Endothelial cell (in vitro differentiated cells): ENCODE data around the gene NEURL1B. TPM values are rescaled to one million over a fixed set of nuclear protein-coding genes. Genes with fewer than 3 reads are reported as not detected.

Experiments
- DNase-seq: peaks from one replicate; pipeline ENCODE4 v3.0.0; 2021; ENCODE audit warnings: low spot score
- H3K27ac Mint-ChIP-seq: one replicate; pipeline ENCODE4 v1.8.0; 2021; ENCODE audit warnings: mixed read lengths, inconsistent platforms; ENCODE audit not compliant: unreplicated experiment
- H3K27me3 Mint-ChIP-seq: one replicate; pipeline ENCODE4 v1.8.0; 2021; ENCODE audit warnings: mild to moderate bottlenecking, moderate library complexity, mixed read lengths, inconsistent platforms; ENCODE audit not compliant: unreplicated experiment
- H3K36me3 Mint-ChIP-seq: one replicate; pipeline ENCODE4 v1.8.0; 2021; ENCODE audit warnings: mild to moderate bottlenecking, low read depth, mixed read lengths, inconsistent platforms; ENCODE audit not compliant: unreplicated experiment
- H3K4me1 Mint-ChIP-seq: one replicate; pipeline ENCODE4 v1.8.0; 2021; ENCODE audit warnings: mild to moderate bottlenecking, mixed read lengths, inconsistent platforms; ENCODE audit not compliant: unreplicated experiment
- H3K4me3 Mint-ChIP-seq: one replicate; pipeline ENCODE4 v1.8.0; 2021; ENCODE audit warnings: mild to moderate bottlenecking, mixed read lengths, inconsistent platforms; ENCODE audit not compliant: unreplicated experiment
- H3K9me3 Mint-ChIP-seq: one replicate; pipeline ENCODE4 v1.8.0; 2021; ENCODE audit warnings: mixed read lengths, inconsistent platforms; ENCODE audit not compliant: unreplicated experiment
- CTCF ChIP-seq: fragments of 200-600 bp; sonication (generic); IDR thresholded peaks from one replicate; pipeline ENCODE4 v1.5.0; 2021; ENCODE audit warnings: antibody characterized with exemption; ENCODE audit not compliant: unreplicated experiment
- total RNA-seq: library from RNA; stranded (reverse); fragmentation: NEBNext Ultra II Directional; extraction: Animal tissue kit (Norgen Biotek cat#: 25700); gene quantifications from one replicate; pipeline ENCODE4 v1.2.1, GENCODE V29; 2021; ENCODE audit not compliant: unreplicated experiment

The NEURL1B gene
- total RNA-seq, 1 donor from 2014 or later = 0.13 TPM

- Mint-ChIP-seq H3K27ac (no peak overlapping the region), H3K9me3 (no peaks in the 10 kb centered on the region), H3K27me3 (peaks cover 2% of the 10 kb centered on the region), H3K4me3 (no peak overlapping the region), H3K4me1 (no peaks in the 10 kb centered on the region), H3K36me3 (no peaks in the 10 kb centered on the region)
- no peak for TF ChIP-seq CTCF
- no peak for DNase-seq
Measured at GRCh38 chr5:172608773-172609172, 32.3 kb upstream of the NEURL1B start.

GRCh38 chr5:172610643-172611042, 30.4 kb upstream of the NEURL1B start:
- Mint-ChIP-seq H3K27me3 (peaks cover 2% of the 10 kb centered on the region), H3K36me3 (no peaks in the 10 kb centered on the region), H3K27ac (no peak overlapping the region), H3K4me3 (no peak overlapping the region), H3K4me1 (no peaks in the 10 kb centered on the region), H3K9me3 (no peaks in the 10 kb centered on the region)
- DNase-seq = no peak
- no peak for TF ChIP-seq CTCF

DNA sequence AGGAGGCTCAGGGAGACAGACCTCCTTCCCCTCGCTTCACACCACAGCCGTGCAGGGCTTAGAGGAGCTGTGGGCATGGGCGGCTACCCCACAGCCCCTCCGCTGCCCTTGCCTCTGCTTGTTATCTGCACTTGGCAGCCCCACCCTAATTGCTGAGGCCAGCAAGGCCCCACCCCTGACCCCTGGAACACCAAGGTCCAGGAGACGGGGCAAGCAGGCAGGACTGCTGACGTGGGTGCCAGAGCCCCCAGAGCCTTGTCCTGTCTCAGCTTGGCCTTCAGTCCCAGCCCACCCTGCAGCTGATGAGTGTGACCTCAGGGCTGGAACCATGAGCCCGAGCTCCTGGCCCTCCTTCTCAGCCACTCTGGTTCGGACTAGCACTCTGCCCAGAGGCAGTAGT, 29.1 kb upstream of the NEURL1B start:
- Mint-ChIP-seq H3K27me3 (peaks cover 2% of the 10 kb centered on the region), H3K4me3 (no peak overlapping the region), H3K9me3 (no peaks in the 10 kb centered on the region), H3K4me1 (no peaks in the 10 kb centered on the region), H3K27ac (no peak overlapping the region), H3K36me3 (no peaks in the 10 kb centered on the region)
- no peak for DNase-seq
- TF ChIP-seq CTCF = no peak

DNA sequence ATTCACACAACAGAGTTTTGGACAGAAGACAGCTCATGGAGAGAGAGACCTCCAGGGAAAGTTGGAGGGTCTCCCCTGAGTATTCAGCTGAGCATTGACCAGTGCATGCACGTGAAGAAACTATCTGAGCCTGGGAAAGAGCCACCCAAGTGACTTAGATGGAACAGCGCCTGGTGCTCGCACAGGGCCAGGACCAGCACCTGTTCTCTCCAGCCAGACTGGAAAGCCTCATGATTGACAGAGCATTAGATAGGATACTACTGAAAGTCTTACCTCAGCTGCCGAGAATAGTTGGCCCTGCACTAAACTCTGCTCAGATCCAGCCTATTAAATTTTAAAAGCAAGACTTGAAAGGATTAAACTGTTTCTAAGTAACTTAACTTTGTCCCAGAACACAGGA, 28.3 kb upstream of the NEURL1B start:
- no peak for TF ChIP-seq CTCF
- no peaks in the 10 kb centered on the region for H3K36me3 Mint-ChIP-seq
- DNase-seq = no peak
- no peaks in the 10 kb centered on the region for H3K9me3 Mint-ChIP-seq
- H3K4me1 Mint-ChIP-seq = no peaks in the 10 kb centered on the region
- no peak overlapping the region for H3K27ac Mint-ChIP-seq
- H3K4me3 Mint-ChIP-seq = no peak overlapping the region
- peaks cover 2% of the 10 kb centered on the region for H3K27me3 Mint-ChIP-seq

- Mint-ChIP-seq H3K4me3 (no peak overlapping the region), H3K27me3 (no peaks in the 10 kb centered on the region), H3K36me3 (no peaks in the 10 kb centered on the region), H3K27ac (no peak overlapping the region), H3K9me3 (no peaks in the 10 kb centered on the region), H3K4me1 (no peaks in the 10 kb centered on the region)
- no peak for TF ChIP-seq CTCF
- no peak for DNase-seq
Measured at GRCh38 chr5:172616136-172616535, 24.9 kb upstream of the NEURL1B start.
